Ishikawa (cell line): ENCODE results near the gene ADGRL3.

Source experiments
- EP300 ChIP-seq: IDR thresholded peaks from 2 replicates; pipeline ENCODE4 v1.6.1; 2012; ENCODE audit warnings: borderline replicate concordance
- NFIC ChIP-seq: IDR thresholded peaks from 2 replicates; pipeline ENCODE4 v1.6.1; 2012
- TAF1 ChIP-seq: IDR thresholded peaks from 2 replicates; pipeline ENCODE4 v1.6.1; 2012; ENCODE audit warnings: low read depth, mild to moderate bottlenecking
- TCF12 ChIP-seq: IDR thresholded peaks from 2 replicates; pipeline ENCODE4 v1.6.1; 2012; ENCODE audit warnings: low read depth
- TEAD4 ChIP-seq: IDR thresholded peaks from 2 replicates; pipeline ENCODE4 v1.6.1; 2012
- TF ChIP-seq, protein P1 (sequence below): IDR thresholded peaks from 2 replicates; pipeline ENCODE4 v1.6.1; 2012; ENCODE audit warnings: low read depth, mild to moderate bottlenecking

DNA sequence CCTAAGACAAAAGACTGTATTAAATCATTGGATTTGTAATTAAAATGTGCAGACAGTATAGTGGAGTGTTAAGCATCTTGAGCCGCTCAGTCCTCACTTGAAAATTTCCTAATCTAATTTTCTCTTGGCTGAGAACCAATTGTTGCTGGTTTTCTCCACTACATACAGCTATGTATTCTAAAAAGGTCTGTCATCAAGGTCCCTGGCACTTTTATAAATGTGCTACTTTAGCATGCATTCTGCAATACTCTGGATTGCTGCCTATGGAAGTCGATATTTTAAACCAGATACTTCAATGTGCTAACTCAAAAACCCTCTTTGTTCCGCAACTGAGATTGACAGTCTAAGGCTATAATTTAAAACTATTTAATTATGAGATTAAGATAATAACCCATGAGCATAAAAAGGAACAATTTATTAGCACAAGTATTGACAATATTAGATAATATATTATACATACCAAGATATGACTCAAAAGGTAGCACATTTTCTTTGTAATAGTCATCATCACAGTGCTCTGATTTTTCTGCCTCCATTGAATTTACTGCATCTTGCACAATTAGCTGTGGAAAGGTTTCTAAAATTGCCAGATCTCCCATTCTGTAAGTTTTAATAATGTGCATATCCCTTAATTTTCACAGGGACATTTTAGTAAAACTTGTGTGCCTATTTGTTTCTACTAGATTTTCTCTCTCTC lies 815.1 kb downstream of the ADGRL3 start:
- no peak for TF ChIP-seq TAF1
- TF ChIP-seq EP300 = no peak
- no peak for TF ChIP-seq NFIC
- no peak for TF ChIP-seq TCF12
- TF ChIP-seq, protein P1, sequence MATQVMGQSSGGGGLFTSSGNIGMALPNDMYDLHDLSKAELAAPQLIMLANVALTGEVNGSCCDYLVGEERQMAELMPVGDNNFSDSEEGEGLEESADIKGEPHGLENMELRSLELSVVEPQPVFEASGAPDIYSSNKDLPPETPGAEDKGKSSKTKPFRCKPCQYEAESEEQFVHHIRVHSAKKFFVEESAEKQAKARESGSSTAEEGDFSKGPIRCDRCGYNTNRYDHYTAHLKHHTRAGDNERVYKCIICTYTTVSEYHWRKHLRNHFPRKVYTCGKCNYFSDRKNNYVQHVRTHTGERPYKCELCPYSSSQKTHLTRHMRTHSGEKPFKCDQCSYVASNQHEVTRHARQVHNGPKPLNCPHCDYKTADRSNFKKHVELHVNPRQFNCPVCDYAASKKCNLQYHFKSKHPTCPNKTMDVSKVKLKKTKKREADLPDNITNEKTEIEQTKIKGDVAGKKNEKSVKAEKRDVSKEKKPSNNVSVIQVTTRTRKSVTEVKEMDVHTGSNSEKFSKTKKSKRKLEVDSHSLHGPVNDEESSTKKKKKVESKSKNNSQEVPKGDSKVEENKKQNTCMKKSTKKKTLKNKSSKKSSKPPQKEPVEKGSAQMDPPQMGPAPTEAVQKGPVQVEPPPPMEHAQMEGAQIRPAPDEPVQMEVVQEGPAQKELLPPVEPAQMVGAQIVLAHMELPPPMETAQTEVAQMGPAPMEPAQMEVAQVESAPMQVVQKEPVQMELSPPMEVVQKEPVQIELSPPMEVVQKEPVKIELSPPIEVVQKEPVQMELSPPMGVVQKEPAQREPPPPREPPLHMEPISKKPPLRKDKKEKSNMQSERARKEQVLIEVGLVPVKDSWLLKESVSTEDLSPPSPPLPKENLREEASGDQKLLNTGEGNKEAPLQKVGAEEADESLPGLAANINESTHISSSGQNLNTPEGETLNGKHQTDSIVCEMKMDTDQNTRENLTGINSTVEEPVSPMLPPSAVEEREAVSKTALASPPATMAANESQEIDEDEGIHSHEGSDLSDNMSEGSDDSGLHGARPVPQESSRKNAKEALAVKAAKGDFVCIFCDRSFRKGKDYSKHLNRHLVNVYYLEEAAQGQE = no peak
- TF ChIP-seq TEAD4 = no peak
